HK-2 (cell line): ENCODE results near the gene MYO9B.
"Not testable (repeated sequence)": the region's sequence is repeated elsewhere in the genome, so short reads cannot be mapped to it uniquely, and the experiment has no call there.

ENCODE experiments used
- DNase-seq: peaks from one replicate; pipeline ENCODE4 v3.0.0-alpha.2; 2018; ENCODE audit not compliant: unreplicated experiment

Gene MYO9B

DNA sequence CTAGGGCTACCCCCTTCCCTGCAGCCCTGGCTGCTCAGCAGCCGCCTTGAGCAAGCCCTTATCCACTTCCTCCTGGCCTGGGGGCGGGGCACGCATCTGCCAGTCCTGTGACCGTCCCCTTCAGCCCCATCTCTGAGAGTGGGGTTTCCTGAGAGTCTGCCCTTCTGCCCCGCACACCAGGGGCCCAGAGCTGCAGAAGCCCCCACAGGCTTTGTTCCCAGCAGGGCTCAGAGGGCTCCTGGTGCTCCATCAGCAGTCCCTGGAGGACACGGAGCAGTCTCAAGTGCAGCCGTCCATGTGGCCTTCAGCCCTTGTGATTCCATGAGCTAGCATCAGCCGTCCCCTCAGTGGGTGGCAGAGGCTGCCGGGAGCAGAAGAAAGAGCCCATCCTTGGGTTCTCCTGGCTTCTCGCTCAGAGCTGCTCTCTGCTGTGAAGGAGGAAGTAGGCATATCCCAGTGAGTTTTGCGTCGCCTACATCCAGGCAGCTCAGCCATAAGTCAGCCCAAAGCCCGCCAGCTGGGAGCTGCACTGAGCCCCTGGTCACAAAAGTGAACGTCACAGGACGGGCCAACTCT, 16.3 kb downstream of the MYO9B start:
- no peak for DNase-seq

DNA sequence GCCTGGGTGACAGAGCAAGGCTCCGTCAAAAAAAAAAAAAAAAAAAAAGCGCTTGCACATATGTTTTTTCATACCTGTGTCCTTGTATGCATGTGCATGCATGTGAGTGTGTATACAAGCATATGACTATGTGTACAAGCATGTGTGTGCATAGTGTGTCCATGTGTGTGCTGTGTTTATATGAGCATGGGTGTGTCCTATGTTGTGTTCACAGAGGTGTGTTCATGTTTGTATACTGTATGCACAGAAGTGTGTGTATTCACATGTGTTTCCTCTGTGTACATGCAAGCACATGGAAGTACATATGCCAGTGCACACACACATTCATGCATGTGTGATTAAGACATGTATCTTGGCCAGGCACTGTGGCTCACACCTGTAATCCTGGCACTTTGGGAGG, 17.1 kb downstream of the MYO9B start:
- no peak for DNase-seq

DNA sequence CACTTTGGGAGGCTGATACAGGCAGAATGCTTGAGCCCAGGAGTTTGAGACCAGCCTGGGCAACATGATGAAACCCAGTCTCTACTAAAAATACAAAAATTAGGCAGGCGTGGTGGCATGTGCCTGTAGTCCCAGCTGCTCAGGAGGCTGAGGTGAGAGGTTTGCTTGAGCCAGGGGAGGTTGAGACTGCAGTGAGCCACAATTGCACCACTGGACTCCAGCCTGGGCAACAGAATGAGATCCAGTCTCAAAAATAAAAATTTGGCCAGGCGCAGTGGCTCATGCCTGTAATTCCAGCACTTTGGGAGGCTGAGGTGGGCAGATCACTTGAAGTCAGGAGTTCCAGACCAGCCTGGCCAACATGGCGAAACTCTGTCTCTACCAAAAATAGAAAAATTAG, 19.1 kb downstream of the MYO9B start:
- DNase-seq = not testable (repeated sequence)

DNA sequence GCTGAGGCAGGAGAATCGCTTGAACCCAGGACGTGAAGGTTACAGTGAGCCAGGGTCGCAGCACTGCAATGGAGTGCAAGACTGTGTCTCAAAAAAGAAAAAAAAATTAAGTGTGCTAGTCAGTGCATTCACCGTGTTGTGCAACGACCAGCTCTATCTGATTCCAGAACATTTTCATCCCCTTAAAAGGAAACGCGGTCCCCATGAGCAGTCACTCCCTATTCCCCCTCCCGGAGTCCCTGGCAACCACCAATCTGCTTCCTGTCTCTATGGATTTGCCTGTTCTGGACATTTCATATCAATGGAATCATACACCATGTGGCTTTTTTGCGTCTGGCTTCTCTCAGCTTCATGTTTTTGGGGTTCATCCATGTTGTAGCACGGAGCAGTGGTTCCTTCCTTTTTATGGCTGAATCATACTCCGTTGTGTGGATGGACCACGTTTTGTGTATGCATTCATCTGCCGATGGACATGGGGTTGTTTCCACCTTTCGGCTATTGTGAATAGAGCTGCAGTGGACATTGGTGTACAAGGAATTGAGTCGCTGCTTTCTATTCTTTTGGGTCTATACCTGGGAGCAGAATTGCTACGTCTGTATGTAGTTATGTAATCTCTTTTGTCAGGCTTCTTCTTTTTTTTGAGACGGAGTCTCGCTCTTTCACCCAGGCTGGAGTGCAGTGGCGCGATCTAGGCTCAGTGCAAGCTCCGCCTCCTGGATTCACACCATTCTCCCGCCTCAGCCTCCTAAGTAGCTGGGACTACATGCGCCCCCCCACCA, 19.8 kb downstream of the MYO9B start:
- no peak for DNase-seq

DNA sequence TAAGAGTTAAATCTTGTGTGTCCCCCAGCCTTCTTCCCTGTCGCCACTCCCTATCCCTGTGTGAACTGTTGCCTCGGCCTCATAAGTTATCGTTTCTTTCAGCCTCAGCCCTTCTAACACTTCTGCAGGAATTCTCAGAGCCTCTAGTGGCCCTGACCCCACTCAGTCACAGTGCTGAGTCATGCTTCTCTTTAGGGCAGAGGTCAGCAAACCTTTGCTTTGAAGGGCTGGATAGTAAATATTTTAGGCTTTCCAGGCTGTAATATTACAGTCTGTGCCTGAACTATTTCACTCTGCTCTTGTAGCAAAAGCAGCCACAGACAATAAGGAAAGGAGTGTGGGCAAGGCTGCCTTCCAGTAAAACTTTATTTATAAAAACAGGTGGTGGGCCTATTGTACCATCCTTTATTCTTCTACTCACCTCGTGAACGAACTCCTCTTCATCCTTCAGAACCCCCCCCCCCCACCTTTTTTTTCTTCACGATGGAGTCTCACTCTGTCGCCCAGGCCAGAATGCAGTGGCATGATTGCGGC, 22.1 kb downstream of the MYO9B start:
- DNase-seq = no peak

DNA sequence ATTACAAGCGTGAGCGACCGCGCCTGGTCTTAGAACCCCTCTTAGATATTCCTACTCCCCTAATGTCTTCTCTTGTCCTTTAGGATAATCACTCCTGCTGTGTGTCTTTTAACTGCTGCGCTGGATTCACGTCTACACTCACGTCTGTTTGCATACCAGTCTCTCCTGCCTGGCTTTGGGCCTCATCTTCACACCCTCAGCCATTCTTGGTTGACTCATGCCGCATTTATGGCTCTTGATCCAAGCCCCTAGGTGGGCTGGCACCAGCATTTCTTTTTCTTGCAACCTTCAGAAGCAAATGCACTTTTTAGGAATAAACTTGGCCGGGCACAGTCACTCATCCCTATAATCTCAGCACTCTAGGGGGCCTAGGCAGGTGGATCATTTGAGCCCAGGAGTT, 22.7 kb downstream of the MYO9B start:
- DNase-seq = no peak

DNA sequence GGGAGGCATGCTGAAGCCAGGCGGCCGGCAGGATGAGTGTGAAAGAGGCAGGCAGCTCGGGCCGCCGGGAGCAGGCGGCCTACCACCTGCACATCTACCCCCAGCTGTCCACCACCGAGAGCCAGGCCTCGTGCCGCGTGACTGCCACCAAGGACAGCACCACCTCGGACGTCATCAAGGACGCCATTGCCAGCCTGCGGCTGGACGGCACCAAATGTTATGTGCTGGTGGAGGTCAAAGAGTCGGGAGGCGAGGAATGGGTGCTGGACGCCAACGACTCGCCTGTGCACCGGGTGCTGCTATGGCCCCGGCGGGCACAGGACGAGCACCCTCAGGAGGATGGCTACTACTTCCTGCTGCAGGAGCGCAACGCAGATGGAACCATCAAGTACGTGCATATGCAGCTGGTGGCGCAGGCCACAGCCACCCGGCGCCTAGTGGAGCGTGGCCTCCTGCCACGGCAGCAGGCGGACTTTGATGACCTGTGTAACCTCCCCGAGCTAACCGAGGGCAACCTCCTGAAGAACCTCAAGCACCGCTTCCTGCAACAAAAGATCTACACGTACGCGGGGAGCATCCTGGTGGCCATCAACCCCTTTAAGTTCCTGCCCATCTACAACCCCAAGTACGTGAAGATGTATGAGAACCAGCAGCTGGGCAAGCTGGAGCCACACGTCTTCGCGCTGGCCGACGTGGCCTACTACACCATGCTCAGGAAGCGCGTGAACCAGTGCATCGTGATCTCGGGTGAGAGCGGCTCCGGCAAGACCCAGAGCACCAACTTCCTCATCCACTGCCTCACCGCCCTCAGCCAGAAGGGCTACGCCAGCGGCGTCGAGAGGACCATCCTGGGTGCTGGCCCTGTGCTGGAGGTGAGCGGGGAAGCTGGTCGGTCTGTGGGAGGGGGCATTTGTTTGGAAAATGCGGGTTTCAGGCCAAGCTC, 26.4 kb downstream of the MYO9B start:
- no peak for DNase-seq

DNA sequence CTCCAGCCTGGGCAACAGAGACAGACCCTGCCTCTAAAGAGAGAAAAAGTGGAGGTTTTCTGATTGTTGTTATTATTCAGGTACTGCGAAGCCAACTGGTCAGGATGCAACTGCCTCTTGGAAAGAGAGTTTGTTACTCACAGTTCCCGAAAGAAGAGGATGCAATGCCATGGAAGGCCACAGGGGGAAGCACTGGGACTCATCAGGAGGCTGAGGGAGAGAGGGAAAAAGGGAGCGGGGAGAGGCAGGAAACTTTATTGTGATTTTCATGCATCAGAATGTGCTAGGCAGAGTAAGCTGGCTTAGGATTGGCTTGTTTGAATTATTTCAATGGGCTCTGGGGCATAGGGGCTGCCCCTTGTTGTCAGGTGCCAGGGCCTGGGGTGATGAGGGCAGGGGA, 27.6 kb downstream of the MYO9B start:
- DNase-seq = peak; percentile 32

DNA sequence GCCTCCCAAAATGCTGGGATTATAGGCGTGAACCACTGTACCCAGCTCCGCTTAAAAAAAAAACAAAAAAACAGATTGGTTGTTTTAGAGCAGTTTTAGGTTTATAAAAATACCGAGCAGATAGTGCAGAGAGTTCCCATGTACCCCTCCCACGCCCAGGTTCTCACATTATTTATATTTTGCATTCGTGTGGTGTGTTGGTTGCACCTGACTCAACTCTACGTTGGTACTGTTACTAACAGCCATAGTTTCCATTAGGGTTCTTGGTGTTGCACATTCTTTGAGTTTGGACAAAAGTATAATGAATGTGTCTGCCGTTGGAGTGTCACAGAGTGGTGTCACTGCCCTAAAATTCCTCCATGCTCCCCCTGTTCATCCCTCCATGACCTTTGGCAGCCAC, 29.1 kb downstream of the MYO9B start:
- DNase-seq = no peak

DNA sequence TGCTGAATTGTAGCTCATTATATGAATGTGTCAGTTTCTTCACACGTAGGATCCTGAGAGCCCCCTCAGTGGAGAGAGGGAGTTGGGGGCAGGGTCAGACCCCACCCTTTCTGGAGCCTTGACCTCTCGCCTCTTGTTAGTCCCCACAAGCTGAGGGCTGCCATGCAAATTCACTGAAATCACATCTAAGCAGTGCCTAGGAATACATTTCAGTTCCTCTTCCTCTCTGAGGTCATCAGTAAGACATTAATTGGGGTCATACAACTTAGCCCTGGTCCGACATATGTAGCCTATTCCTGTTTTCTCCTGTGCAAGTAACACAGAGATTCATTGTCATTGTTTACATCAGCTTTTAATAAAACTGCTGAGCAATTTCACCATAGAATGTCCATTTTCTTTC, 30.0 kb downstream of the MYO9B start:
- DNase-seq = no peak

DNA sequence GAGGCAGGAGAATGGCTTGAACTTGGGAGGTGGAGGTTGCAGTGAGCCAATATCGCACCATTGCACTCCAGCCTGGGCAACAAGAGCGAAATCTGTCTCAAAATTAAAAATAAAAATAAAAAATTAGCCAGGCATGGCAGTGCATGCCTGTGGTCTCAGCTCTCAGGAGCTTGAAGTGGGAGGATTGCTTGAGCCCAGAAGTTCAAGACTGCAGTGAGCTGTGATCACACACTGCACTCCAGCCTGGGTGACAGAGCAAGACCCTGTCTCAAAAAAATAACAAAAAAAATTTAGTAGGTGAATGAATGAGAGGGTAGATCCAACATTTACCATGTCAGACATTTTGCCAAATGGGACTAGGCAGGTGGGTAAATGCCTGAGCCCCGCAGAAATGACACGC, 31.4 kb downstream of the MYO9B start:
- not testable (repeated sequence) for DNase-seq

DNA sequence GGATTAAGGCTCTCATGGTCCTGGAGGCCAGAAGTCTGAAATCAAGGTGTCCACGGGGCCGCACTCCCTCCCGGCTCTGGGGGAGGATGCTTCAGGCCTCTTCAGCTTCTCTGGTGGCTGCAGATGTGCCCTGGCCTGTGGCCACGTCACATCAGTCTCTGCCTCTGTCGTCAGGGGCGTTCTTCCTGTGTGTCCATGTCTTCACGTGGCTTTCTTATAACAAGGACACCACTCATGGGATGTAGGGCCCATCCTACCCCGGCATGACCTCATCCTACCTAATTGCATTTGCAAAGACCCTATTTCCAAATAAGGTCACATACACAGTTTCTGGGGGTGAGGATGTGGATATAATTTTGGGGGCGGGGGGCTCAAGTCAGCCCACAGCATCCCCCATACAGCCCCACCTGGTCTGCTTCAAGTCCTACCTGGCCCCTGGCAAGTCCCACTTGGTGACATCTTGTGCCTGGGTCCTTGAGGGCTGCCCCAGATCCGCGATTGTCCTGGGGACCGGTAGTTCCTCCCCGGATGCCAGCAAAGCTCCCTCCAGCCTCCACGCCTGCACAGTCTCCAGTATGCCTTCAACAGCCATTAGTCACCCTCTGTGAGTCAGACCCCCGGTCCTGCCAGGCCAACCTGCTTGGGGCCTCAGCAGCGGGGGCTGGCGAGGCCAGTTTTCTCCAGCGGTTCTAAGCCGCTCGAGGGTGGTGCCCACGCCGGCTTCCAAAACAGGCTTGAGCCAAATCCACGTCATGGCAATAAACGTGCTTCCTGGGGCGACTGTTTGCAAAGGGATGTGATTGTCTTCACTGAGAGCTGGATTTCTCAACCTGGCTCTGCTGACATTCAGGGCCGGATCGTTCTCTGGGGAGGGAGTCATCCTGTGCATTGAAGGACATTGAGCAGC, 32.2 kb downstream of the MYO9B start:
- DNase-seq = peak; percentile 91

DNA sequence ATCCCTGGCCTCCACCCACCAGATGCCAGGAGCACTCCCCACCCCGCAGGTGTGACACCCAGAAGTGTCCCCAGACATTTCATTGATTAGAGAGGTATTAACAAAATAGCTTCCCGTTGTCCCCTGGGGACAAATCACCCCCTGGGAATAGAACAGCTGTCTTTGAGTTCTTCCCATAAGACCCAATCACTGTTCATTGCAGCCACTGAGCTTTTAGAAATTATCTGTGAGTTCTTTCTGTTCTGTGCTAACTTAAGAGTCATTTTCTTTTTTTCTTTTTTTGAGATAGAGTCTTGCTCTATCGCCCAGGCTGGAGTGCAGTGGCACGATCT, 32.8 kb downstream of the MYO9B start:
- no peak for DNase-seq

DNA sequence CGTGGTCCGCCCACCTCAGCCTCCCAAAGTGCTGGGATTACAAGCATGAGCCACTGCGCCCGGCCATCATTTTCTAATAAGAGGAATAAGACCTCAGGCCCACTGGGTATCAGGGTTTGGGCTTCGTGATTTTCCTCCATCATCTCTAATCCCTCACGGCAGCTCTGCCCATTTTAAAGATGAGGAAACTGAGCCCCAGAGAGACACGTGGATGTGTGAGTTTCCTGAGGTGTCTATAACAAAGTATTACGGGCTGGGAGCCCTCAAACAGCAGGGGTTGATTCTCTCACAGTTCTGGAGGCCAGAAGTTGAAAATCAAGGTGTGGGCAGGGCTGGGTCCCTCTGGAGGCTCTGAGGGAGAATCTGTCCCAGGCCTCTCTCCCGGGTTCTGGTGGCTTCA, 33.7 kb downstream of the MYO9B start:
- DNase-seq = no peak

DNA sequence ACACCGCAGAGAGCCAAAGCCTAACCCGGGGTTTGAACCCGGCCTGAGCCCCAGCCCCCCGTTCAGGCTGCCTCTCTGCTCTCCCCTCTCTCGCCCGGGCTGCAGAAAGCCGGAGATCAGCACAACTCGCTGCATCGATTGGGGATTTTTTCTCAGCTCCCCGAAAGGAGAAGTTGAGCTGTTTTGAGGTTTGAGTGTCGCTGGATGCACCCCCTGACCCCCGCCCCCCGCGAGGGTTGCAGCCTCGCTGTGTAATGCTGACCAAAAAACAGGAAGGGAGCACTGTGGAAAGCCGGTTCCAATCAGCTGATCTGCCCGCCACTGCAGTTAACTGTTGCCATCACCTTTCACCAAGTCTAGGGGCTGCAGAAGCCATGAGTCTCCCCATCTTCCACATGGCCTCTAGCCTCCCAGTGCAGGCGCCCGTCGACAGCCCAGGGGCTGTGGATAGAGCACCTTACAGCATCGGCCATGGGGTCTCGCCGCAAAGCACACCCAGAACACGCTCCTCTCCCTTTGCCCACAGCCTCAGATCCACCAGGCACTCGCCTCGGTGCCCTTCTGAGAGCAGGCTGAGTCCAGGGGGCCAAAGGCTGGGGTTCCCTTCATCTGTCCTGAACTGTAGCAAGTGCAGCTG, 34.5 kb downstream of the MYO9B start:
- DNase-seq = no peak

DNA sequence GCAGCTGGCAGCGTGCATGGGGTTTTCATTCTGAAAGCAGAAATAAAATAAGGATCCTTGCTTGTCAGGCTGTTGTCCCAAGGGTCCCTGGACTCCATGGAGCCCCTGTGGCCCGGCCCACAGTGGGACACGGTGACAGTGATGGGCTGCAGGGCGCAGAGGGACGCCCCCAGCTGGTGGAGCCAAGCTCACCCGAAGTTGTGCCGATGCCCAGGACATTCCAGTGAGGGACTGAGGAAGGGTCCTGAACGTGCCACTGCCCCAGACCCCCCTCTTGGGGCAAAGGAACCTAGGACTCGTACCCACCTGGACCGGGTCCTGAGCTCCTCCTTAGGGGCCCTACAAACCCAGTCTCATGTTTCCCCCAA, 35.0 kb downstream of the MYO9B start:
- DNase-seq = no peak

DNA sequence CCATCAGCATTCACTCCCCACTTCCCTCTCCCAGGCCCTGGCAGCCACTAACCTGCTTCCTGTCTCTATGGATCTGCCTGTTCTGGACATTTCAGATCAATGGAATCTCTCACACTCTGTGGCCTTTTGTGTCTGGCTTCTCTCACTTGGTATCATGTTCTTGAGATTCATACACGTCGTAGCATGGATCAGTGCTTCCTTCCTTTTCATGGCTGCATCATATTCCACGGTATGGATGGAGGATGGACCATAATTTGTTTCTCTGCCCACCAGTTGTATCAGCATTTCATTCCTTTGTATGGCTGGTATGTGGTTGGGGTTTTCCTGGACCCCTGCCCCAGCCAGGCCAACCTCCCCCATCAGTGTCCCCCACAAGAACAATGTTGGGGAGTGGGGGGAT, 36.2 kb downstream of the MYO9B start:
- no peak for DNase-seq

DNA sequence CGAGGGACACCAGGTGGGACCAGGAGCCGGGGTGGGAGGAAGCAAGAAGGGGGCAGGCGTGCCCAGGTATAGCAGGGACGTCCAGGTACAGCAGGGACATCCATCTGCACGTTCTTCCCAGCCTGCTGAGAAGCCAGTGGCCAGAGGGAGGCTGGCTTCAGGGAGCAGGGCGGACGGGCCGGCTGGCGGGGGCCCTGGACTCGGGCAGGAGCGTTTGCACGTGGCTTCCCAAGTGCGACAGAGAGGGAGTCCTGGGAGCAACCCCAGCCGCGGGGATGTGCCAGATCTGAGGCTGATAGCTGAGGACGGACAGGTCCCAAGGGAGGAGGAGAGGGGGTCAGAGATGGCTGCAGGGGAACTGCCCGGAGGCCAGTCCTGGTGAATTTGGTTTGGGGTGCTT, 36.7 kb downstream of the MYO9B start:
- DNase-seq = no peak

DNA sequence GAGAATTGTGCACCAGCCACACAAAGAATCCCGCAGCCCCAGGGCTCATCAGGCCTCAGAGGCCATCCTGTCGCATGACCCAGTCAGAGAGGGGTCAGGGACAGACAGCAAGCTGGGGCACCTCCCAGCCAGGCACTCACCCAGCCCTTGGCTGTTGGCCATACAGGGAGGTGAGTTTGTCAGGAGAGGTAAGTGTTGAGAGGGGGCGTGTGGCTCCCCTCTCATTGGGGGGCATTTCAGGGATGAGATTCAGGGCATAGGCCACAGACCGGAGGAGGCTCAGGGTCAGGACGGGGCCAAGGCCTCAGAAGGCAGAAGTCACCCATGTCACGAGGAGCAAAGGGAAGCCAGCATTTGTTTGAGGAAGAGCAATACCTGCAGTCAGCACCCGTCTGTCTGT, 37.1 kb downstream of the MYO9B start:
- no peak for DNase-seq

DNA sequence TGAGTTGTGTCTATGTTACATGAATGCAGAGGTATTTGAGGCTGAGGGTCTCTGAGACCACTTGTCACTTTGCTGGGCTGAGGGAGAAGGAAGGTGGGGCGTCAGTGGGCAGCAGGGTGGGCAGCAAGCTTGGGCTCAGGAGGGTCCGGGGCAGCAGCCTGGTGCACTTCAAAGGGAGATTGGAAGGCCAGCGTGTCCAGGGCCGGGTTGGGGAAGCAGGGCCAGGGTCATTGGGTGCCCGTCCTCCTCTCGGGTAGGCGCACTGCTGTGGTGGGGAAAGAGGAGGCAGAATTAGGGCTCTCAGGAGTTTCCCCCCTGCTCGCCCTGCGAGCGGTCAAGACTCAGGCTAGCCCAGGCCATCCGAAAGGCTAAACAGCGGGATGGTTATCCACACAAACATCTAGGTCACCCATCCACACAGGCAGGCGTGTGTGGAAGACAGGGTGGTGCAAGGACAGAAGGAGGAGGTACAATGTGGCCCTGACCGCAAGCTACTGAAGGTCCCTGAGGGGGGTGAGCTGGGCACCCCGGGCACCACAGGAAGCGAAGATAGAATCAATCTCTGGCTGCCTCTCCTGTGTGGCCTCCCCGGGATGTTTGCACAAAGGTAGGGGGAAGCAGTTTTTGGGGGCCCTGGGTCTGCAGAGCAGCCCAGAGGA, 37.7 kb downstream of the MYO9B start:
- DNase-seq = no peak

DNA sequence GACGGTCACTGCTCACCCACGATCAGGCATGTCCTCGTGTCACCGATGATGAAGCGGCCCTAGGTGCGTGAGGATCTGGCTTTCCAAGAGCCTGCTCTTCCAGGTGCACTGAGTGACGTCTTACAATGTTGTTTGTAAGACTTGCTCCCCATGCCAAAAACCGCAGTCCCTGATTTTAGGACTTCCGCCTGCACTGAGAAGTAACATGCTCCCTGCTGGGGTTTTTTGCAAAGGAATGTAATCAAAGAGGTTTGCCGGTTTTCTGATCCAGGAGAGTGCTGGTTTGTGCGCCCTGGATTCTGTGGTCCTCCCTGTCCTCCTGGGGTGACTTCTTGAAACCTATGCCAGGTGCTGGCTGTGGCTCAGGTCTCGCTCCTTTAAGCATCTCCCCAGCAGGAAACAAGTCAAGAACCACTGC, 38.8 kb downstream of the MYO9B start:
- no peak for DNase-seq
